Measurements from ENCODE around the gene ST8SIA3.

GRCh38 chr18:57346876-57347275, 5.5 kb upstream of the ST8SIA3 start:
- TF ChIP-seq, protein P1, sequence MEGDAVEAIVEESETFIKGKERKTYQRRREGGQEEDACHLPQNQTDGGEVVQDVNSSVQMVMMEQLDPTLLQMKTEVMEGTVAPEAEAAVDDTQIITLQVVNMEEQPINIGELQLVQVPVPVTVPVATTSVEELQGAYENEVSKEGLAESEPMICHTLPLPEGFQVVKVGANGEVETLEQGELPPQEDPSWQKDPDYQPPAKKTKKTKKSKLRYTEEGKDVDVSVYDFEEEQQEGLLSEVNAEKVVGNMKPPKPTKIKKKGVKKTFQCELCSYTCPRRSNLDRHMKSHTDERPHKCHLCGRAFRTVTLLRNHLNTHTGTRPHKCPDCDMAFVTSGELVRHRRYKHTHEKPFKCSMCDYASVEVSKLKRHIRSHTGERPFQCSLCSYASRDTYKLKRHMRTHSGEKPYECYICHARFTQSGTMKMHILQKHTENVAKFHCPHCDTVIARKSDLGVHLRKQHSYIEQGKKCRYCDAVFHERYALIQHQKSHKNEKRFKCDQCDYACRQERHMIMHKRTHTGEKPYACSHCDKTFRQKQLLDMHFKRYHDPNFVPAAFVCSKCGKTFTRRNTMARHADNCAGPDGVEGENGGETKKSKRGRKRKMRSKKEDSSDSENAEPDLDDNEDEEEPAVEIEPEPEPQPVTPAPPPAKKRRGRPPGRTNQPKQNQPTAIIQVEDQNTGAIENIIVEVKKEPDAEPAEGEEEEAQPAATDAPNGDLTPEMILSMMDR (IDR thresholded peaks at IDR 0.05) = no peak
- TF ChIP-seq POLR2A (IDR thresholded peaks at IDR 0.05) = no peak
- TF ChIP-seq POLR2AphosphoS5 (IDR thresholded peaks at IDR 0.05) = no peak
- TF ChIP-seq EP300 (IDR thresholded peaks at IDR 0.05; ENCODE audit: low read depth) = no peak
